HG02973 (cell line): ENCODE results near the gene SSX4B.
"Not testable (repeated sequence)": the region's sequence is repeated elsewhere in the genome, so short reads cannot be mapped to it uniquely, and the experiment has no call there.

Source experiments
- ATAC-seq: cut with Tn5 transposase; IDR thresholded peaks from one replicate; pipeline ENCODE4 v1.9.1; 2021; ENCODE audit warnings: moderate library complexity; ENCODE audit not compliant: unreplicated experiment

Gene SSX4B

GRCh38 chrX:48356315-48357094, 55.3 kb downstream of the SSX4B start, which contains the start of gene SSX3:
SSX3 (minus strand) TSS chrX:48356703; CDS start chrX:48355249, 1,454 bp downstream.
- ATAC-seq: not testable (repeated sequence)
